Right ventricle myocardium superior (tissue), 1 donor: ENCODE data around the gene TMEM215. TPM values are rescaled to one million over a fixed set of nuclear protein-coding genes. Genes with fewer than 3 reads are reported as not detected.

Experiments used
- ATAC-seq: fragments of 200-7000 bp; cut with Tn5 transposase; one replicate; pipeline ENCODE4 v1.9.1; 2020; ENCODE audit warnings: mild to moderate bottlenecking; ENCODE audit not compliant: poor library complexity
- DNase-seq: peaks from one replicate; pipeline ENCODE4 v3.0.0-alpha.2; 2020
- intact Hi-C: fragments of 100-400 bp; cut with DNase I; formaldehyde crosslinking; loops from one replicate; pipeline ENCODE4 v1.11.2; 2022
- total RNA-seq: library from RNA; stranded (reverse); fragmentation: NEBNext Ultra II Directional; extraction: Animal tissue kit (Norgen Biotek cat#: 25700); gene quantifications from one replicate; pipeline ENCODE4 v1.2.1, GENCODE V29; 2021
- donor health status: DM: no; HTN: yes; CAD: no; lungs with severe emphysema.

The TMEM215 gene
- total RNA-seq, 1 donor from 2014 or later, result not detected

DNA sequence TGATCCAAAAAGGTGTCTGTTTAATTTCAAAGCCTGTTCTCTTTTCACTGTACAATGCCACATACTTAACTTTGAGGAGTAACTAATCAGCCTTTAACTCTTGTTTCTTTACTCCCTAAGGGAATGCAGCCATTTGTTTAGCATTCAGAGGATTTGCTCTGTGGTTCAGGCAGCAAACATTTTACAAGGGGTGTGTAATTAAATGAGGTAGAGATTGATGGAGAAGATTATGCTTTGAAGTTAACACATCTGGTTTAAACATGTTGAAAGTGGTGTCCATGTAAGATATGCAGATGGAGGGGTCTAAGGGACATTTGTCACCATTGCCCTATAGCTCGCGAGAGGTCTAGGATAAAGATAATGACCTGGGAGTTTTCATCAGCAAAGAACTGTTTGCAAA lies 41.9 kb downstream of the TMEM215 start:
- ATAC-seq (no peak), DNase-seq (no peak)
- intact Hi-C loops, result no loop called here

DNA sequence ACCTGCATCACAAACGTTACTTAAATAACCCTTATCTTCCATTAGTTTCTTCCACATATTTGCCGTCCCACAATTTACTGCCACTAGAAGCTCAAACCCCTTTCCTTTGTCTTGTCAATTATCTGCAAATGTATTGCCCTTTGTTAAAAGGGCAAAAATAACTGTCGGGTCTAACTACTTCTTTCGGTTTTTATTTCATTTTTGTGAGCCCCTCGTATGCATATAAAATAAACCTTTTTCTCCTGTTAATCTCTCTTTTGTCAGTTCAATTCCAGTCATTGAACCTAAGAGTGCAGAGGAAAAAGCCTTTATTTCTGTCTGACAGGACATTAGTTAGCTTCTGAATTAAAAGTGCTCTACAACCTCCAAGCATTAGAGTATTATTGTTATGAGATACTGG lies 45.5 kb downstream of the TMEM215 start:
- no peak for ATAC-seq
- intact Hi-C loops, result no loop called here
- DNase-seq, result no peak

DNA sequence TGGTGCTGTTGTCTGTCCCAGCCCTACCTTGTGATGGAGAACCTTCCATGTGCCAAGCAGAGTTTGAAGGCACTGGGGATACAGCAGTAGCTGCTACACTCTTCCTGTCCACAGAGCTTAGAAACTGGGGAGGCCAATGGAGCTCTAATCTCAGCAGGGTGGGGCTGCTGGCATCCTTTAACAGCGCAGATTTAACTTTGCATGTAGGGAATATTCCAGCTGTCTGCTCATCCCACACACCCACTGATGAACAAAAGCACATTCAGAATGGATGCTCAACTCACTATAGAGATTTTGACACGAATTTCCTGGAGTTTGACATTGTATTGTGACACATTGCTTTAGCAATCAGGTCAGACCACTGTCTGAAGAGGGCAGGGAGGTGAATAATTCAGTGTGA lies 49.0 kb downstream of the TMEM215 start:
- intact Hi-C loops, result no loop called here

More for the DNA sequence above, 49.0 kb downstream of the TMEM215 start:
- ATAC-seq, result no peak
- no peak for DNase-seq

Other genes with a start within 250 kb of the TMEM215 start
- 14.2 TPM for gene SMIM27, start 231.2 kb upstream of the TMEM215 start, total RNA-seq
- 7.8 TPM for gene TOPORS, start 231.0 kb upstream of the TMEM215 start, total RNA-seq
- 193 TPM for gene NDUFB6, start 210.4 kb upstream of the TMEM215 start, total RNA-seq
- not detected for gene TAF1L, start 147.9 kb upstream of the TMEM215 start, total RNA-seq
- 10.4 TPM for gene APTX, start 218.1 kb downstream of the TMEM215 start, total RNA-seq
- gene DNAJA1, start 241.7 kb downstream of the TMEM215 start, total RNA-seq, result 74.5 TPM